HG02970 (cell line): Measurements from ENCODE around the gene C13orf46.
"Not testable (repeated sequence)": the region's sequence is repeated elsewhere in the genome, so short reads cannot be mapped to it uniquely, and the experiment has no call there.

Source experiments
- ATAC-seq: cut with Tn5 transposase; IDR thresholded peaks from one replicate; pipeline ENCODE4 v1.9.1; 2021; ENCODE audit warnings: mild to moderate bottlenecking, moderate library complexity, moderate number of reproducible peaks; ENCODE audit not compliant: unreplicated experiment, low FRiP score

C13orf46 gene

GRCh38 chr13:113995051-113995601, 21.2 kb upstream of the C13orf46 start:
- ATAC-seq: no peak

- ATAC-seq: no peak
These were observed 18.6 kb upstream of the C13orf46 start for GRCh38 chr13:113992276-113993005.

- no peak for ATAC-seq
These were observed 17.9 kb upstream of the C13orf46 start for GRCh38 chr13:113991676-113992179.

DNA sequence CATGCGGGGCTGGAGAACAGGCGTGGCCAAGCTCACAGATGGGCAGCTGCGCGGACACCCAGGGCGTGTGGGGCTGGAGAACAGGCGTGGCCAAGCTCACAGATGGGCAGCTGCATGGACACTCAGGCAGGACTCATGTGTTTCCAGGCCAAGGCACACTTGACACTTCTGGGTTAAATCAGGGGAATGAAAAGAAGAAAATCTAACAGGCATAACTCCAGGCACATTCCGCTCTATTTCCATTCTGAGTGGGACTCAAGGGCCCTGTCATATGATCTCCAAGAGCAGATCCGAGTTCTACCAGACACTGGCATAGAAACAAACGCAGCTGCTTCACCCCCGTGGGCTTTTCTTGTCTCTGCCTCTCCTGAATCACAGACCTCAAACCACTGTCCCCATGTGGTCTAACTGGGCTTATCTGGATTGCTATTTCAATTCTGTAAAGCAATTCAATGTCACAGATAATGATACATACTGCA, 17.4 kb upstream of the C13orf46 start:
- no peak for ATAC-seq

GRCh38 chr13:113990321-113990837, 16.5 kb upstream of the C13orf46 start:
- ATAC-seq: no peak

- ATAC-seq: no peak
These were observed 15.9 kb upstream of the C13orf46 start for GRCh38 chr13:113989585-113990300.

DNA sequence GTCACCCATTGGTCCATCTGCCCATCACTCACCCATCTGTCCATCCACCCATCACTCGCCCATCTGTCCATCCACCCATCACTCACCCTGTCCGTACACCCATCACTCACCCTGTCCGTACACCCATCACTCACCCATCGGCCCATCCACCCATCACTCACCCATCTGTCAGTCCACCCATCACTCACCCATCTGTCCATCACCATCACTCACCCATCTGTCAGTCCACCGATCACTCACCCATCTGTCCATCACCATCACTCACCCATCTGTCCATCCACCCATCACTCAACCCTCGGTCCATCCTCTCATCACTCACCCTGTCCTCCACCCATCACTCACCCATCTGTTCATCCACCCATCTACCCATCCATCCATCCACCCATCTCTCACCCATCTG, 15.0 kb upstream of the C13orf46 start:
- not testable (repeated sequence) for ATAC-seq

- ATAC-seq: no peak
These were observed 8.4 kb upstream of the C13orf46 start for GRCh38 chr13:113982296-113982661.

DNA sequence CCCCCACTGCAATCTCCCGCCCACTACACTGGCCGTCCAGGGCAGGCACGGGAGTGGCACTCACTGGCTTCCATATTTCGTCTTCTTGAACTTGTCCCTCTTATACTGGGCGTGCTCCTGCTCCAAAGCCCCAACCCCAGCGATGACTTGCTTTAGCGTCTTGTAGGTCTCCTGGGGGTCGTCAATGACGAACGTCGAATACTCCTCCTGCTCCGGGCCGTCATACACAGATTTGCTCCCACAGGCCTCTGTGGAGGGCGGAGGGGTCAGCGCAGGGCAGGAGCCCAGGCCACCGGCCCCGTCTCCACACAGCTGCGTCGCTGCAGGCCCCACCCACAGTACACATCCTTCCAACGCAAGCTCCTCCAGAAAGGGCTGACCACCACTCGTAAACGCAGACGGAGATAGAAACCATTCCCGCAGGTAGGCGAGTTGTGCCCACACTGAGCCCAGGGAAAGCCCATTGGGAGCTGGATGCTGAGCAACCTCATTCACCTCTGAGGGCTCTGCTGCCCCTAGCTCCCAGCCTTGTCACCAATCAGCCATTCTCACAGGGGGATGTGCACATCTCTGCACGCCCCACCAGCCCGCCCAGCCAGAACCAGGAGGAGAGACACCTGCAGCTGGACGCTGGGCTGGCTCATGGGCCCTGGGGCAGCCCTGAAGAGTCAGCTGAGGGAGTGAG, 7.9 kb upstream of the C13orf46 start:
- no peak for ATAC-seq

GRCh38 chr13:113981194-113981605, 7.3 kb upstream of the C13orf46 start:
- no peak for ATAC-seq

GRCh38 chr13:113980489-113981064, 6.7 kb upstream of the C13orf46 start:
- ATAC-seq: no peak

DNA sequence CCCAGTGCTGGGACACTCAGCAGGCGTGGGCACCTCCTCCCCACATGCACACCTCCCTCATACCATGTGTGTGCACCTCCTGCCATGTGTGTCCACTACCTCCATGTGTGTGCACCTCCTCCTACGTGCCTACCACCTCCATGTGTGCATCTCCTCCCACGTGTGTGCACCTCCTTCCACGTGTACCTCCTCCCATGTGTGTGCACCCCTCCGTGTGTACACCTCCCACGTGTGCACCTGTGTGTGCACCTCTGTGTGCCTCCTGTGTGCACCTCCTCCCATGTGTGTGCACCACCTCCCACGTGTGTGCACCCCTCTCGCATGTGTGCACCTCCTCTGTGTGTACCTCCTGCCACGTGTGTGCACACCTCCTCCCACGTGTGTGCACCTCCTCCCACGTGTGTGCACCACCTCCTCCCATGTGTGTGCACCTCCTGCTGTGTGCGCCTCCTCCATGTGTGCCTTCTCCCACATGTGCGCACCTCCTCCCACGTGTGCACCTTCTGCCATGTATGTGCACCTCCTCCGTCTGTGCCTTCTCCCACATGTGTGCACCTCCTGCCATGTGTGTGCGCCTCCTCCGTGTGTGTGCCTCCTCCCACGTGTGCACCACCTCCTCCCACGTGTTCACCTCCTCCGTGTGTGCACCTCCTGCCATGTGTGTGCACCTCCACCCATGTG, 6.1 kb upstream of the C13orf46 start:
- no peak for ATAC-seq

DNA sequence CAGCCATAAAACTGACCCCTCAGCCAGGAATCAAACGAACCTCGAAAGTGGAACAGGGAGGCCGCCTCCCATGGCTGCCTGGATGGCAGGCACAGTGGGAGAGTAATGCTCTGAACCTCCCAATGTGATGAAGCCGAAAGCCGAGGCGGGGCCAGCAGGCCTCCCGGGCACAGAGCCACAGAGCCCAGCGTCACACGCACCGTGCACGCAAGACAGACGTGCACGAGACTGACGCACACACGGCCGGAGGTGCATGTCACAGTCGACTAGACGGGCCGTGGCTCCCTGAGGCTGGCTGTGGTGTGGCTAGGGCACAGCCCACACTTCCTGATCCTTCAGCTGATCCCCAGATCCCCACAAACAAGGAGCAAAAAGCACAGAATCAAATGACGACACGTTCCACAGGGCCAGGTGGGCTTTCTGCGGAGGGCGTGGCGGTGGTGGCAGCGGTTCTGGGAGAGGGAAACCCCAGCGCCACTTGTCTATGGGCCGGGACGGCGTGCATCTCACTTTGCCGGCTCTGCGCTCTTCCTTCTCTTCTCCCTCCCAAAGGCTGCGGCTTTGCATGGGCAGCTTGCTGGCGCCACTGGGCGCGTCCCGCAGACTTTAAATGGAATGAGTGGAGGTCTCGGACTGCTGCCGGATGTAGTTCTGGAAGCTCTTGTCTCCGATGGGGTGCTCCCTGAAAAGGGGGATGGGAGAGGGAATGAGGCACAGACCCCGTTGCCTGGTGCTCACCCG, 5.0 kb upstream of the C13orf46 start:
- ATAC-seq: no peak

DNA sequence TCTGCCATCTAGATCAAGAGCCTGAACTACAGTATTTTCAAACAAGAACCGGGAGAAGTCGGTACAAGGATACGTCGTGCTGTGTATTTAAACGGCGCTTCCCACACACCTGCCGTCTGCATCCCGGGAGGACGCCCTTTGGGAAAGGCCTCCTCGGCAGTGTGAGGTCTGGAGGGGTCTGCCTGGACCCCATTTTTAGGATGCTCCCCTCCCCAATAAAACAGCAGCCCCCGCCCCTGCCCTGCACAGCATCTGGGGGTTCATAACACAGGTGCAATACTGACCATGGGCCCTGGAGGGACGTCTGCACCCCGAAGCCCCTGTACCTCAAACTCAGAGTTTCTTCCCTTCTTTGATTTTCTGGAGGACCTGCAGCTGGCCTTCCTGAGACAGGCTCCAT, 4.1 kb upstream of the C13orf46 start:
- ATAC-seq: no peak

DNA sequence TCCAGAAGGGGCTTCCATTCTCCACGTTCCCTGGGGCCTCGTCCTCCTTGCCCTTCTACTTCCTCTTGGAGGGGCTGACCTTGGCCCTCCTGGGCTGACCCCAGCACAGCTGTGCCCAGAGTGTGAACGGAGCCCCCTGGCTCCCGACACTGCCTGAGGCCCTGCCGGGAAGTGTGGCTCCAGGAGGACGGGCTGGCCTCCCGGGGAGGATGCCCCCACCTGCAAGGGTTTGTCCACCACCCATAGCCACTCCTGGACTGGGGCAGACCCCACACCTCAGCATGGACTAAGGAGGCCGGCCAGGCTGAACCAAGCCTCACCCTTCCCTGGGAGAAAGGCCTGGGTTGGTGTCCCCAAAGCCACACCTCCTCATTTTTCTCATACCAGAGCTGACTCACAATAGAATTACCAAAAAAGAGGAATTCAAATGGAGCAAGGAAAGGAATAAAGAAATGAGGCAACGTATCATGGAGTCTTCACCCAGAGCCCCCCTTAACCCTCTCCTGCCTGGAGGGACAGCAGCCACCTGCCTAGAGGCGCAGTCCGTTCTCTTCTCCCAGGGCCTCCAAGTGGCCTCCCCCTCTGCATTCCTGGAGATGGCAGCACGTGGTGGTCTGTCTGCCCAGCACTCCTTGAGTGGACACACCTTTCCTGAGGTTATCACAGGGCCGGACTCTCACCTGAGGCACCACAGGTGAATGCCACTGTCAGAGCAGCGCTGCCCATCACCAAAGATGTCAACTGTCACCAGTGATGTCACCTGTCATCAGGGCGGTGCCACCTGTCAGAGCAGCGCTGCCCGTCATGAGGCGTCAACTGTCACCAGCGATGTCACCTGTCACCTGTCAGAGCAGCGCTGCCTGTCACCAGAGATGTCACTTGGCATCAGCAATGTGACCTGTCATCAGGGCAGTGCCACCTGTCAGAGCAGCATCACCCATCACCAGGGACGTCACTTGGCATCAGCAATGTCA, 3.1 kb upstream of the C13orf46 start:
- no peak for ATAC-seq

- ATAC-seq: no peak
These were observed 1.5 kb upstream of the C13orf46 start for GRCh38 chr13:113975416-113975815.

- no peak for ATAC-seq
These were observed 717 bp upstream of the C13orf46 start for GRCh38 chr13:113974304-113975281.
